IMR-90 (cell line): Measurements from ENCODE around the gene SLC15A1. TPM values are rescaled to one million over a fixed set of nuclear protein-coding genes. Genes with fewer than 3 reads are reported as not detected.

Experiments
- ATAC-seq: fragments of 200-7000 bp; cut with Tn5 transposase; 2 replicates; pipeline ENCODE4 v1.9.1; 2020; ENCODE audit warnings: low read depth, mild to moderate bottlenecking, moderate library complexity
- BruUV-seq: library from RNA; stranded (reverse); fragments of 400-500 nt; replicated peaks from 2 replicates; lab custom pipeline; 2021; lab: Mats Ljungman, UMichigan
- CTCF ChIA-PET: fragments of 300-600 bp; formaldehyde crosslinking; extraction: SDS; loops from one replicate; lab custom pipeline; 2021; ENCODE audit warnings: antibody characterized with exemption; lab: Yijun Ruan, JAX
- POLR2A ChIA-PET: fragments of 300-600 bp; sonication (Branson Sonifier 250); formaldehyde crosslinking; loops from one replicate; lab custom pipeline; 2022; ENCODE audit warnings: antibody characterized with exemption; ENCODE audit not compliant: unreplicated experiment; lab: Charles Lee
- DNase-seq: peaks from one replicate; pipeline ENCODE4 v3.0.0; 2013
- H2AFZ ChIP-seq: replicated peaks from 2 replicates; pipeline ENCODE3; 2013; ENCODE audit warnings: low read length, mild to moderate bottlenecking; ENCODE audit not compliant: poor library complexity
- H2AK5ac ChIP-seq: 2 replicates; pipeline ENCODE4 v1.6.1; 2013; ENCODE audit warnings: low read depth, low read length, inconsistent platforms
- H2AK9ac ChIP-seq: replicated peaks from 2 replicates; pipeline ENCODE3; 2013; ENCODE audit warnings: mild to moderate bottlenecking, low read depth, low read length, moderate library complexity; ENCODE audit not compliant: poor library complexity
- H2BK120ac ChIP-seq: 2 replicates; pipeline ENCODE4 v1.6.1; 2013; ENCODE audit warnings: low read depth, low read length, inconsistent platforms
- H2BK15ac ChIP-seq: 3 replicates; pipeline ENCODE4 v1.6.1; 2013; ENCODE audit warnings: low read depth, low read length, inconsistent platforms
- H2BK20ac ChIP-seq: 2 replicates; pipeline ENCODE4 v1.6.1; 2013; ENCODE audit warnings: low read depth, mild to moderate bottlenecking, inconsistent platforms, low read length, moderate library complexity
- H2BK5ac ChIP-seq: 2 replicates; pipeline ENCODE4 v1.6.1; 2013; ENCODE audit warnings: mild to moderate bottlenecking, low read depth, low read length, inconsistent platforms; ENCODE audit not compliant: poor library complexity, severe bottlenecking
- H3K14ac ChIP-seq: replicated peaks from 2 replicates; pipeline ENCODE4 v1.6.1; 2013; ENCODE audit warnings: low read depth, low read length, inconsistent platforms
- H3K18ac ChIP-seq: 2 replicates; pipeline ENCODE4 v1.6.1; 2013; ENCODE audit warnings: low read depth, low read length, control low read depth
- H3K23ac ChIP-seq: 2 replicates; pipeline ENCODE4 v1.6.1; 2013; ENCODE audit warnings: low read depth, low read length, inconsistent platforms
- H3K27ac ChIP-seq: 2 replicates; pipeline ENCODE4 v1.5.1; 2013; ENCODE audit warnings: mild to moderate bottlenecking, control low read depth, low read length; ENCODE audit not compliant: insufficient read depth
- H3K27me3 ChIP-seq: 2 replicates; pipeline ENCODE4 v1.6.1; 2013; ENCODE audit warnings: low read length; ENCODE audit not compliant: control insufficient read depth, insufficient read depth
- H3K36me3 ChIP-seq: 2 replicates; pipeline ENCODE4 v1.6.1; 2013; ENCODE audit warnings: low read length, mixed read lengths; ENCODE audit not compliant: control insufficient read depth, insufficient read depth
- H3K4ac ChIP-seq: 2 replicates; pipeline ENCODE4 v1.6.1; 2013; ENCODE audit warnings: low read depth, low read length, inconsistent platforms
- H3K4me1 ChIP-seq: 2 replicates; pipeline ENCODE4 v1.6.1; 2013; ENCODE audit warnings: low read length, mixed read lengths; ENCODE audit not compliant: control insufficient read depth, insufficient read depth
- H3K4me2 ChIP-seq: 2 replicates; pipeline ENCODE4 v1.6.1; 2013; ENCODE audit warnings: low read depth, mild to moderate bottlenecking, control low read depth, low read length, moderate library complexity
- H3K4me3 ChIP-seq: 2 replicates; pipeline ENCODE4 v1.5.1; 2013; ENCODE audit warnings: low read depth, mild to moderate bottlenecking, control low read depth, low read length, moderate library complexity; ENCODE audit not compliant: insufficient read depth
- H3K56ac ChIP-seq: 2 replicates; pipeline ENCODE4 v1.6.1; 2013; ENCODE audit warnings: low read length, inconsistent platforms; ENCODE audit not compliant: insufficient read depth; ENCODE audit errors: extremely low read depth
- H3K79me1 ChIP-seq, 2 experiments: 2 replicates each; pipeline ENCODE4 v1.6.1; 2013; ENCODE audit warnings: low read length in 2 of 2, inconsistent platforms in 1 of 2, low read depth in 1 of 2
- H3K9ac ChIP-seq: 2 replicates; pipeline ENCODE4 v1.6.1; 2013; ENCODE audit warnings: low read depth, low read length, control low read depth
- H3K9me1 ChIP-seq: 2 replicates; pipeline ENCODE4 v1.6.1; 2013; ENCODE audit warnings: low read length, inconsistent platforms; ENCODE audit not compliant: insufficient read depth
- H3K9me3 ChIP-seq: 2 replicates; pipeline ENCODE4 v1.6.1; 2013; ENCODE audit warnings: low read length; ENCODE audit not compliant: control insufficient read depth, insufficient read depth
- H4K20me1 ChIP-seq: 2 replicates; pipeline ENCODE4 v1.6.1; 2013; ENCODE audit warnings: low read length, inconsistent platforms; ENCODE audit not compliant: insufficient read depth
- H4K5ac ChIP-seq: 2 replicates; pipeline ENCODE4 v1.6.1; 2013; ENCODE audit warnings: mild to moderate bottlenecking, low read depth, low read length, control low read depth
- H4K8ac ChIP-seq, 2 experiments: 2 replicates each; pipeline ENCODE4 v1.6.1; 2013; ENCODE audit warnings: low read depth in 2 of 2, low read length in 2 of 2, control low read depth in 1 of 2, inconsistent platforms in 1 of 2
- H4K91ac ChIP-seq: 2 replicates; pipeline ENCODE4 v1.6.1; 2013; ENCODE audit warnings: low read depth, low read length, inconsistent platforms; ENCODE audit not compliant: insufficient read depth
- CEBPB ChIP-seq: IDR thresholded peaks from 2 replicates; pipeline ENCODE4 v1.6.1; 2012; ENCODE audit warnings: low read depth, low read length, improper control_type of control experiment
- CHD1 ChIP-seq: IDR thresholded peaks from 2 replicates; pipeline ENCODE4 v1.6.1; 2012; ENCODE audit warnings: low read depth, low read length, improper control_type of control experiment
- MAFK ChIP-seq: IDR thresholded peaks from 2 replicates; pipeline ENCODE4 v1.6.1; 2012; ENCODE audit warnings: low read depth, low read length, improper control_type of control experiment
- MAZ ChIP-seq: IDR thresholded peaks from 2 replicates; pipeline ENCODE4 v1.6.1; 2012; ENCODE audit warnings: low read depth, mild to moderate bottlenecking, low read length, improper control_type of control experiment, moderate library complexity, borderline replicate concordance
- POLR2A ChIP-seq: IDR thresholded peaks from 2 replicates; pipeline ENCODE4 v1.6.1; 2012; ENCODE audit warnings: mild to moderate bottlenecking, low read depth, low read length
- RAD21 ChIP-seq: IDR thresholded peaks from 2 replicates; pipeline ENCODE4 v1.6.1; 2012; ENCODE audit warnings: low read length, improper control_type of control experiment
- SMC3 ChIP-seq: fragments of 150-350 bp; IDR thresholded peaks from 2 replicates; pipeline ENCODE4 v1.6.1; 2016; ENCODE audit warnings: low read depth, mild to moderate bottlenecking, antibody characterized with exemption, low read length, moderate library complexity
- USF2 ChIP-seq: fragments of 150-350 bp; IDR thresholded peaks from 2 replicates; pipeline ENCODE4 v1.6.1; 2017; ENCODE audit warnings: mild to moderate bottlenecking, antibody characterized with exemption, low read length, low read depth
- WGBS, 2 experiments: methylation state at CpG; one replicate each; pipeline versions ENCODE4 v1.1.5 to v1.1.7; 2013; ENCODE audit warnings: missing lambda C conversion rate in 2 of 2; ENCODE audit not compliant: insufficient read length in 1 of 2; ENCODE audit errors: extremely low coverage in 2 of 2; 5-methylcytosine and 5-hydroxymethylcytosine counted together
- dilution Hi-C: fragments of 300-500 bp; cut with HindIII; formaldehyde crosslinking; loops from one replicate; pipeline ENCODE4 v1.14.3; 2018; ENCODE audit warnings: low sequenced_read_pairs; ENCODE audit not compliant: unreplicated experiment
- in situ Hi-C: fragments of 300-500 bp; cut with MboI; formaldehyde crosslinking; loops from 3 replicates; pipeline ENCODE4 v1.14.3; 2019; ENCODE audit warnings: low sequenced_read_pairs, inconsistent platforms, mixed read lengths
- intact Hi-C: fragments of 100-400 bp; cut with micrococcal nuclease; formaldehyde crosslinking; loops from 2 replicates; pipeline ENCODE4 v1.10.0; 2022
- polyA plus RNA-seq, 3 experiments: library from polyadenylated mRNA; depleted of rRNA; stranded (reverse); fragments of >200 nt; gene quantifications; 2 replicates each; pipeline ENCODE4 v1.2.3, GENCODE V29; 2012; ENCODE audit warnings: low replicate concordance in 1 of 3
- total RNA-seq: library from RNA; depleted of rRNA; stranded (reverse); fragments of >200 nt; gene quantifications from 2 replicates; pipeline ENCODE4 v1.2.3, GENCODE V29; 2012

Gene SLC15A1
- total and polyA plus RNA-seq, 2 of the 4 experiments (the other 2 are of a cell fraction), result not detected

GRCh38 chr13:98792785-98793495 is 40.5 kb upstream of the SLC15A1 start:
- ChIA-PET POLR2A (no interaction called here), CTCF (no interaction called here)
- Histone ChIP-seq H3K14ac (no peak overlapping the region; the same call in 1 of the 2 replicates), H4K20me1 (no peaks in the 10 kb centered on the region), H3K18ac (no peak overlapping the region), H3K4me3 (no peak overlapping the region), H3K9ac (no peak overlapping the region), H3K56ac (no peak overlapping the region), H2BK5ac (no peak overlapping the region), H2AK9ac (no peak overlapping the region), H3K9me1 (peaks cover under 1% of the 10 kb centered on the region; the same call in 1 of the 2 replicates), H4K8ac (no peak overlapping the region), H3K79me1 (no peaks in the 10 kb centered on the region), H4K5ac (no peak overlapping the region), H2BK120ac (no peak overlapping the region), H3K9me3 (0 out of 2 replicates have a peak, but pooled peaks cover 2% of the 10 kb centered on the region), H3K27ac (no peak overlapping the region), H4K91ac (no peak overlapping the region), H3K4ac (no peak overlapping the region), H3K36me3 (no peaks in the 10 kb centered on the region), H2AFZ (no peak overlapping the region), H2BK15ac (no peak overlapping the region), H3K4me1 (no peaks in the 10 kb centered on the region), H2BK20ac (no peak overlapping the region), H2AK5ac (no peak overlapping the region), H3K4me2 (no peak overlapping the region), H3K27me3 (no peaks in the 10 kb centered on the region; the same call in none of the 2 replicates), H3K23ac (no peak overlapping the region)
- intact Hi-C loops (no loop called here), dilution Hi-C loops (no loop called here), in situ Hi-C loops (no loop called here)
- ATAC-seq (no peak), DNase-seq (no peak)
- 60% methylated on average over 2 of the region's 11 CpGs; no CpG with 5 or more reads in 1 of the 2 experiments for WGBS, 2 experiments
- BruUV-seq, result no TSS peak
- TF ChIP-seq CEBPB (no peak), SMC3 (no peak), MAFK (no peak), USF2 (no peak), POLR2A (no peak), MAZ (no peak), RAD21 (no peak), CHD1 (no peak)
